ENCODE measurements around the gene SYNJ1.
"Not testable (repeated sequence)": the region's sequence is repeated elsewhere in the genome, so short reads cannot be mapped to it uniquely, and the experiment has no call there.

SYNJ1 gene

DNA sequence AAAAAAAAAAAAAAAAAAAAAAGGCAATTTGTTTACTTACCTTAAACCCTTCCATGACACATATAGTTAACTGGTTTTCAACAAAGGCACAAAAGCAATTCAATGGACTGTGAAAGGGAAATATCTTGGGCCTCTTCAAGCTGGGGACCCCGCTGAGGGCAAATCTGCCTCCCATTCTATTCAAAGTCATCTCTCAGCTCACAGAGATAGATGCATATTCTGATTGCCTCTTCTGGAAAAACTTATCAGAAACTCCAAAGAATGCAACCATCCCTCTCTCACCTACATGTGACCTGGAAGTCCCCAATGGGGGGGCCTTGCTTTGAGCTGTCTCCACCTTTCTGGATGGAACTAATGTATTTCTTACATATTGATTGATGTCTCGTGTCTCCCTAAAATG, 12.1 kb upstream of the SYNJ1 start:
- DNase-seq (ENCODE audit: low read depth) = no peak
- no peak overlapping the region for H3K4me3 ChIP-seq (ENCODE audit: control insufficient read depth, low read depth, low read length)
- TF ChIP-seq CTCF (conservative IDR thresholded peaks at IDR 0.05; ENCODE audit: control insufficient read depth, insufficient read depth, low read depth, low read length) = no peak

DNA sequence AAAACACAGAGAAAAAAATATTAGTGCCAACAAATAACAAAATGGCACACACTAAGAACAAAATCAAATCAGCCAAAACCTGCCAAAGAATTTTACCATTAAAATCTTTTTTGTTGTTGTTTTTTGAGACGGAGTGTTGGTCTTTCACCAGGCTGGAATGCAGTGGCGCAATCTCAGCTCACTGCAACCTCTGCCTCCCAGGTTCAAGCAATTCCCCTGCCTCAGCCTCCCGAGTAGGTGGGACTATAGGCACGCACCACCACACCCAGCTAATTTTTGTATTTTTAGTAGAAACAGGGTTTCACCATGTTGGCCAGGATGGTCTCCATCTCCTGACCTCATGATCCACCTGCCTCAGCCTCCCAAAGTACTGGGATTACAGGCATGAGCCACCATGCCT, 8.3 kb upstream of the SYNJ1 start:
- not testable (repeated sequence) for H3K4me3 ChIP-seq (ENCODE audit: control insufficient read depth, low read depth, low read length); DNase-seq (ENCODE audit: low read depth)

DNA sequence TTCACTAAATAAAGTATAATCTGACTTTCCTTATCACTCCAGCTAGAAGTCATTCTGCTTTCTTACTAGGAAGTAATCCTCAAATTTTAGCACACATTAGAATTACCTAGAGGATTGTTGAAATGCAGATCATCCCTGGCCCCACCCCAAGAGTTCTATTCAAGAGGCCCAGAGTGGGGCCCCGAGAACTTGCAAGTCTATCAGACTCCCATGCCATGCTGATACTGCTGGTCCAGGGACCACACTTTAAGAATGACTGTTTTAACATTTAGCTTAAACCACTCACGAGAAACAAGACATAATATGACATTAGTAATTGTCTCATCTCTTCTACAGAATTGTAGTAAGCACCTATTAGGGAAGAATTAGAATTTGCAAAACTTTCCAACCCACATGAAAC, 7.7 kb upstream of the SYNJ1 start:
- TF ChIP-seq CTCF (conservative IDR thresholded peaks at IDR 0.05; ENCODE audit: control insufficient read depth, insufficient read depth, low read depth, low read length) = no peak
- H3K4me3 ChIP-seq (ENCODE audit: control insufficient read depth, low read depth, low read length) = no peak overlapping the region
- no peak for DNase-seq (ENCODE audit: low read depth)

DNA sequence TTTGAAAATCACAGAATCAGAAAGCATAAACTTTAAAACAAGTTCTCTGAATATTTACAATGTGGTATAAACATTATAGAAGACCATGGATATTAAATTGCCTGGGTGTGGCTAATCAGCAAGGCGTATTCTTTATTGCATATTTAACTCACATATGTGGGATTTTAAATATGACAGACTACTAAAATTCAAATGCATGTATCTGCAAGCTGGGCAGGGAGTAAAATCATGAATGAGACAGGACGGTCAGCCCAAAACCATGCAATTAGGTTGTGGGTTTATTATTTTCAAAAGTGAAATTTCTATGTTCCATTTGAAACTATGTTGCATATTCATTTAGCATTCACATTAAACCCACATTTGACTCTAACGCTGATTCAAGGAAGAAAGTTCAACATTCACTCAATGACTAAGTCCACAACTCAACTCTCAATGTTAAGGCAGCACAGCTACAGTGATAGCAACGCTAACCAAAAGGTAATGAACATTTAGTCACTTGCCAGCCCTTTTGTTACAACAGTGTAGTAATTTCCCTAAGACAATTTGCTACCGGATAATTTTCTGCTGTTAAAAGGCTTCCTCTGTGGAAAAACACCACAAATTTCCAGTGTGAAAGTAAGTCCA, 6.3 kb upstream of the SYNJ1 start:
- no peak overlapping the region for H3K4me3 ChIP-seq (ENCODE audit: control insufficient read depth, low read depth, low read length)
- TF ChIP-seq CTCF (conservative IDR thresholded peaks at IDR 0.05; ENCODE audit: control insufficient read depth, insufficient read depth, low read depth, low read length) = no peak
- DNase-seq (ENCODE audit: low read depth) = no peak

DNA sequence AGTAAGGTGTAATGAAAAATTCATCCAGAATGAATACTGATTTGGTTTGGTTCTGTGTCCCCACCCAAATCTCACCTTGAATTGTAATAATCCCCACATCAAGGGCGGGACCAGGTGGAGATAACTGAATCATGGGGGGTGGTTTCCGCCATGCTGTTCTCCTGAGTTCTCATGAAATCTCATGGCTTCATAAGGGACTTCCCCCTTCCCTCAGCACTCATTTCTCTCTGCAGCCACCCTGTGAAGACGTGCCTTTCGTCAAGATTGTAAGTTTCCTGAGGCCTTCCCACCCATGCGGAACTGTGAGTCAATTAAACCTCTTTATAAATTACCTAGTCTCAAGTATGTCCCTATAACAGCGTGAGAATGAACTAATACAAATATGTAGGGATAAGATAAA, 5.5 kb upstream of the SYNJ1 start:
- no peak for DNase-seq (ENCODE audit: low read depth)
- TF ChIP-seq CTCF (conservative IDR thresholded peaks at IDR 0.05; ENCODE audit: control insufficient read depth, insufficient read depth, low read depth, low read length) = no peak
- H3K4me3 ChIP-seq (ENCODE audit: control insufficient read depth, low read depth, low read length) = no peak overlapping the region

GRCh38 chr21:32732544-32732943, 4.7 kb upstream of the SYNJ1 start:
- no peak for DNase-seq (ENCODE audit: low read depth)
- no peak overlapping the region for H3K4me3 ChIP-seq (ENCODE audit: control insufficient read depth, low read depth, low read length)
- TF ChIP-seq CTCF (conservative IDR thresholded peaks at IDR 0.05; ENCODE audit: control insufficient read depth, insufficient read depth, low read depth, low read length) = no peak

- TF ChIP-seq CTCF (conservative IDR thresholded peaks at IDR 0.05; ENCODE audit: control insufficient read depth, insufficient read depth, low read depth, low read length) = no peak
- no peak for DNase-seq (ENCODE audit: low read depth)
- peak overlapping the region; percentile 67 for H3K4me3 ChIP-seq (ENCODE audit: control insufficient read depth, low read depth, low read length)
Observed at GRCh38 chr21:32728848-32729247, 1.0 kb upstream of the SYNJ1 start.

Data from fibroblast of mammary gland (primary cell).